ENCODE data around the gene NBPF9.
"Not testable (repeated sequence)": the region's sequence is repeated elsewhere in the genome, so short reads cannot be mapped to it uniquely, and the experiment has no call there.

GRCh38 chr1:149123948-149124926, 20.9 kb upstream of the NBPF9 start:
- TF ChIP-seq, protein P1, sequence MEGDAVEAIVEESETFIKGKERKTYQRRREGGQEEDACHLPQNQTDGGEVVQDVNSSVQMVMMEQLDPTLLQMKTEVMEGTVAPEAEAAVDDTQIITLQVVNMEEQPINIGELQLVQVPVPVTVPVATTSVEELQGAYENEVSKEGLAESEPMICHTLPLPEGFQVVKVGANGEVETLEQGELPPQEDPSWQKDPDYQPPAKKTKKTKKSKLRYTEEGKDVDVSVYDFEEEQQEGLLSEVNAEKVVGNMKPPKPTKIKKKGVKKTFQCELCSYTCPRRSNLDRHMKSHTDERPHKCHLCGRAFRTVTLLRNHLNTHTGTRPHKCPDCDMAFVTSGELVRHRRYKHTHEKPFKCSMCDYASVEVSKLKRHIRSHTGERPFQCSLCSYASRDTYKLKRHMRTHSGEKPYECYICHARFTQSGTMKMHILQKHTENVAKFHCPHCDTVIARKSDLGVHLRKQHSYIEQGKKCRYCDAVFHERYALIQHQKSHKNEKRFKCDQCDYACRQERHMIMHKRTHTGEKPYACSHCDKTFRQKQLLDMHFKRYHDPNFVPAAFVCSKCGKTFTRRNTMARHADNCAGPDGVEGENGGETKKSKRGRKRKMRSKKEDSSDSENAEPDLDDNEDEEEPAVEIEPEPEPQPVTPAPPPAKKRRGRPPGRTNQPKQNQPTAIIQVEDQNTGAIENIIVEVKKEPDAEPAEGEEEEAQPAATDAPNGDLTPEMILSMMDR (IDR thresholded peaks at IDR 0.05): not testable (repeated sequence)
- TF ChIP-seq POLR2AphosphoS5 (IDR thresholded peaks at IDR 0.05; ENCODE audit: insufficient read depth in 1 of 2, low read depth in 1 of 2); POLR2A (IDR thresholded peaks at IDR 0.05): not testable (repeated sequence)
